GM18907 (cell line): ENCODE data around the gene GRK3.

Experiments used
- ATAC-seq: cut with Tn5 transposase; IDR thresholded peaks from one replicate; pipeline ENCODE4 v1.9.1; 2021; ENCODE audit warnings: mild to moderate bottlenecking, moderate library complexity; ENCODE audit not compliant: unreplicated experiment

Gene GRK3

DNA sequence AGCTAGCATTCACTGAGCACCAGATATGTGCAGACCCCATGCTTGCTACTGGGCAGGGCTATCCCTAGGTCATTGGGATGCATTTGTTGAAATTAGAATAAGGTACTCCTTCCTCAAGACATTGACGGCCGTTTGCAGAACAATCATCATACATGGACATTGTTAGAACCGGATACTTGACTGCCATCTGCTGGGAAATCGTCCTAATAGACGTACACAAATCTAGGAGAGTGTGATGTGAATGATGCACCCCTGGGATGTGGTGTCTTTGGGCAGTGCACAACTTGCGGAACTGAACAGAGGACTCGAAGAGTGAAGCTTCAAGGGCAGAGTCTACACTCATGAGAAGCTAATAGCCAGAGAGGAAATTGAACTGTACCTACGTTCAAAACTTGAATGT lies 213.4 kb downstream of the GRK3 start:
- ATAC-seq, result no peak
